GM20431 (cell line): ENCODE measurements around the gene RAMACL.

ENCODE experiments used
- in situ Hi-C: fragments of 300-500 bp; cut with MseI, MboI; formaldehyde crosslinking; loops from one replicate; pipeline ENCODE4 v1.15.0; 2020; ENCODE audit warnings: low sequenced_read_pairs; ENCODE audit not compliant: unreplicated experiment

The RAMACL gene

DNA sequence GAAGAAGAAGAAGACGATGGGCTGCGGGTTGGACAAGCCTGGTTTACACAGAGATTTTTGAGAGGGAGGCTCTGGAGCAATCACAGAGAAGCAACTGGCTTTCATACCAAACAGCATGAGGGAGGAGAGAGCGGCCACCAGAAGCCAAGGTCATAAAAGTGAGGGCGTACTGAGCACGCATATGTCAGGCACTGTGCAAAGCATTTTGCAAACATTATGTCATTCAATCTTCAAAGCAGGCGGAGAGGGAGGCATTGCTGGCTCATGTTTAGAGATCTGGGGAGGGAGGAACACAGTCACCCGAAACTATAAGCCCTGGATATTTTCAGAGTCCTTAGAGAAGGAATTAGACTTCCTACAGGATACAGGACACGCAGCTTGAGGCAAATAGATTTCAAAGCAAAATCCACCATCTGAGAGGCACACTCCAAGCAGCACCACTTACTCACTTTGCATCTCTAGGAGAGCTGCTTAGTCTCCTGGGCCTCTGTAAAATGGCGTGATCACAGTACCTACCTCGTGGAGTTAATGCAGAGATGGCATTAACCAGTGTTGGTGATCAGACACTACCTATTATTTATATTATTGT is 24.6 kb downstream of the RAMACL start:
- in situ Hi-C loops: no loop called here

DNA sequence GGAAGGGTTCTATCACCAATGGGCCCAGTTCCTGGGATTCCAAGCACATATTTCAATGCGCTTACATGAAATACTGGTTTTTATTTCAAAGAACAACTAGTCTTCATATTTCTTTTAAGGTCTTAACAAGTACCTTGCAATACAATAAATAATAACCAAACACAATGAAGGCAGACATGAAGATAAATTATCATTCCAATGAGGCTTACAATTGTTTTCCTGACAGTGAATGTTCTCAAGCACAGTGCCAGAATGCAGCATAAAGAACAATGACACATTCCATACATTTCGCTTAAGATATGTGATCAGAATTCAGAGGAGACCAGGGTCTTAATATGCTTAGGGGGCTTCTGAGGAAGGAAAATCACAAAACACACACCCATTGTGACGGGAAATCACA is 26.3 kb downstream of the RAMACL start:
- in situ Hi-C loops: no loop called here

DNA sequence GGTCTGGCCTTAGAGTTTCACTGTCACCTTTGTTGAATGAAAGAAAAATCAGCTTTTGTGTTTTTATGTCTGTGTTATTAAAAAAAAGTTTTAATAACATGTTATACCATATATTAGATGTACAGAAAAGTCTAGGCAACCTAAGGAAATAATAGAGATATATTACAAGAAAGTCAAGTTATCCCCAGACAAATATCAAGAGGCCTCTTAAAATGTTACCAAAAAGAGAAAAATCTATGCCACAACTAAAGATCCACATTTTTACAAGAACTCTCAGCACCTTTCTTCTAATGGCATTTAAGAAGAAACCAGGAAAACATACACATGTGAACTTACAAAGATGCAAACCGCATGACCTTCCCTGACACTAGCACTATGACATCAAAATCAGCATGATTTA is 26.8 kb downstream of the RAMACL start:
- in situ Hi-C loops: no loop called here

- in situ Hi-C loops: no loop called here
Measured at GRCh38 chr6:166559211-166559610, 27.3 kb downstream of the RAMACL start.

DNA sequence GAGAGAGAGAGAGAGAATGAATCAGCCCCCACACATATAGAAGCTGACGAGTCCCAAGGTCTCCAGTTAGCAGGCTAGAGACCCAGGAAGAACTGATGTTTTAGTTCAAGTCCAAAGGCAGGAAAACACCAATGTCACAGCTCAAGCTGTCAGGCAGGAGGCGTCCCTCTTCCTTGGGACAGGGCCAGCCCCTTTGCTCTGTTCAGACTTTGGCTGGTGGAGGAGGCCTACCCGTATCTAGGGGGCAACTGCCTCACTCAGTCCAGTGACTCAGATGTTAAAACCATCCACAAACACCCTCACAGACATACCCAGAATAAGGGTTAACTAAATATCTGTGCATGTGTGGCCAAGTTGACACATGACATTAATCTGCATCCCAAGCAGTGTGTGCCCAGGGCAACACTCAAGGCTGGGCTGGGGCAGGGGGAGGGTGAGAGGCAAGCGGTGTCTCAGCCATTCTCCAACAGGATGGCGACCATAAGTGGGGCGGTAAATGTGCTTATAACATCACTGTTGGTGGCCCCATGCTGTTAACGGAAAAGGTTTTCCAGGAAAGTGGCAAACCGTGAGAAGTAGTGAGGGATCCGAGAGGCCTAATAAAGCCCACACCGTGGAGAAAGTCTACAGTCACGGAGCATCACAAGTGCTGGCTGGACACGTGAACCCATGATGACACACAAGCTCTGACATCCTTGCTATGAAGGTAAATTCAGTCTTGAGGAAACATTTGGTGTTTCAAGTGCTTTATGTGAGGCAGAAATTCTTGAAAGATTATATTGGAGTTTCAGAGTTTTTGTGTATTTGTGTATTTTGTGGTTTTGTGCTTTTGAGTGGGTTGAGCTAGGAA is 28.1 kb downstream of the RAMACL start:
- in situ Hi-C loops: no loop called here

GRCh38 chr6:166556863-166557322 is 29.6 kb downstream of the RAMACL start:
- in situ Hi-C loops: no loop called here

DNA sequence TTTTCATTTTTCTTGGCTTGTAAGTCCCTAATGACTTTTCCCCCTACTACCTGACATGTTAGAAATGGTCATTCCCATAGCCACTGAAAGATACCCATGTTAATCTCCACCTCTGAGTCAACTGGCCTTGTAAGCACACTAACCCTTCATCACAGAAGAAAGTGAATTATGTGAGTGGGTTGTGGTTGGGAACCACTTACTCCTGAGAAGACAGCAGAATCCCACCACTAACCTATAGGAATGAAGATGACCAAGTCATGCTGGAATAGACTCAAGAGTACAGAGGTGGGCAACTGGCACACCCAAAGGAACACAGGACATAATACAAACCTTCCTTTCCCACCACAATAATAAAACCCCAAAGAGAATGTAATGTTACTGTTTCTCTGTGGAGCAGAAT is 30.1 kb downstream of the RAMACL start:
- in situ Hi-C loops: no loop called here

- in situ Hi-C loops: no loop called here
Measured at GRCh38 chr6:166555086-166555485, 31.4 kb downstream of the RAMACL start.

DNA sequence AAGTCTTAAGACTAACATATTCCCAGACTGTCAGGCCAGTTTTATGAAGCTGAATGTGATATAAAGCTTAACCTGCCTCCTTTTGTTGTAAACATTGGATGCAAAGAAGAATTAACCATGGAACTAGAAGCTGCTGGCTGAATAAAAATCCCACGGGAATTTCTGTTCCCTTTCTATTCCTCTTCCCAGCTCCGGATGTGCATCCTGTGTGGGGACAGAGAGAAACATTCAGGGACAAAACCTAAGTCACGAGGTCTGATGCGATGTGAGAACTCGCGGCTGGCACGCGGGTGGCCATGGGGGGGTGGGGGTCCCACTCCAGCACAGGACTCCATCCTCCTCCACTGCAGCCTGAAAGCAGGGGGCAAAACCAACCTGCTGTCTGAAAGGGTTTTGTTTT is 32.2 kb downstream of the RAMACL start:
- in situ Hi-C loops: no loop called here

DNA sequence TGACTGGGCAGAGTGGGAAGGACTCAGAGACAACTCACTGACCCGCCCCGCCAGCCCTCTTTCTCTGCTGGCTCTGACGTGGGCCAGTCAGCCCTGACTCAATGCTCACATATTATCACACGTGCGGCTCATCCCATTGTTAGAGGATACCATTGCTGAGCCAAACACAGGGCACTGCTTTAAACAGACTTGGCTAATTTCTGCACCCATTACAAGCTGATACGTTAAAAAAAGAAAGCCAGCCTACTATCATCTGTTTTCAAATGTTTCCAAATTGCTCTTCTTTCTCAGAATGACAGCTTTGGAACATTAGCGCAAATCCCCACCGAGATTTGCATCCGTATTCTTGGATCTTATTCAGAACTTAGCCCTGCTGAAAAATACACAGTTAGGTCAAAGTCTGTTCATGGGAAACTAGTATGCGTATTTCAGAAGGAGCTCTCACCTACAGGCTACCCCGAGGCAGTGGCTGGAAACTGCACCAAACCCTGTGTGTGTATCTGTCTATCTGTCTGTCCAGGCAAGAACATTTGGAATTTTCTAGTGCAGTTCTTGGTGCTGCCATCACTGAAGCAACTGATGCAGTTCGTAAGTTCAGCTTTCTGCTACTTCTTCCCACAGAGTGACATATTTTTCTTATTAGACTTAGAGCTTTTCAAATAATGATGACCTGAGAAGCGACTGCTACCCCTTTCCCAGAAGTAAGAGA is 32.8 kb downstream of the RAMACL start:
- in situ Hi-C loops: no loop called here

DNA sequence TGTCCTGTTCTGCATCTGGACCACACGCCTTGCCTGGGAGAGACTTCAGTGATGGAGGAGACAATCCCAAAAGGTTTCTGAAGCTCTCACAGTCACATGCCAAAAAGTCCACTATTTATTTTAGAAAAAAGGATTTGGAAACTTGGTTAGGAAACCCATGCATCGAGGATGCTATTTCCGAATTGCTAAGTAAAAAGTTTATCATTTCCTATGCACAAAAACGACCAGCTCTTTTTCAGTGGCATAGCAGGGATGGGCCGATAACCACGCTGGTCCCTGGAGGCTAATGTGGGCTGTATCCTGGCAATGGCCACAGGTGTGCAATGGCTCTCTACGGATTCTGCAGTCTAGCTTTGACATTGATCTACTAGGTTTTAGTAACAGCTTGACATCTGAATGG is 33.9 kb downstream of the RAMACL start:
- in situ Hi-C loops: no loop called here

DNA sequence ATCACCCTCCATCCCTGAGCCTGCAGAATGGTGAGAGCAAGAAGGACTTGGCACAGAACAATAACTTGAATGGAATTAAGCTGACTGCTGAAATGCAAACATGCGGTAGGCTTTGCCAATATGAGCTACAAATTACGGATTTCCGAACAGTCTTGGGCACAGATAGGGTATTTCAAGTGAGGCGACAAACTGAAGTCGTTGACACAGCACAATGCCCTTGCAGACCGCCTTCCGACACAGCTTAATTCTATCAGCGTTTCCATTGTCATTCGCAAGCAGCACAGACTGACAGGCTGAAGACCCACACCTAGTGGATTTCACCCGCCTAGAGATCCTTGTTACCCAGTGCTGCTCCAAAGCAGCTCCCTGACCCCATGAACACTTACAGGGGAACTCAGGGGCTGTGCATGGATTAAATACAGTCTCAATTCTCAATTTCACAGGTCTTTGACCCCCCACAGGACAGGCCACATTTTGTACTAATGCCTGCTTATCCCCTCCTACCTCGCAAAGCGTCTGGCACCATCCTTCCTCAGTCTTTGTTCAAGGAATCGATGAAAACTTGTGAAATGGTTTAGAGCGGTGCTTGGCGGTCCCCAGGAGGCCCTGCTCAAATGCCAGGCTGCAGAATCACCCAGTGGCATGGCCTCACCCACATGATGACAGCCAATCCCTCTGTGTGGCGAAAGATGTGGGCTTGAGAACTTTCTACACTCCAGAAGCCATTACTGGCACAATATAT is 34.6 kb downstream of the RAMACL start:
- in situ Hi-C loops: no loop called here

- in situ Hi-C loops: no loop called here
Measured at GRCh38 chr6:166546653-166547052, 39.8 kb downstream of the RAMACL start.

DNA sequence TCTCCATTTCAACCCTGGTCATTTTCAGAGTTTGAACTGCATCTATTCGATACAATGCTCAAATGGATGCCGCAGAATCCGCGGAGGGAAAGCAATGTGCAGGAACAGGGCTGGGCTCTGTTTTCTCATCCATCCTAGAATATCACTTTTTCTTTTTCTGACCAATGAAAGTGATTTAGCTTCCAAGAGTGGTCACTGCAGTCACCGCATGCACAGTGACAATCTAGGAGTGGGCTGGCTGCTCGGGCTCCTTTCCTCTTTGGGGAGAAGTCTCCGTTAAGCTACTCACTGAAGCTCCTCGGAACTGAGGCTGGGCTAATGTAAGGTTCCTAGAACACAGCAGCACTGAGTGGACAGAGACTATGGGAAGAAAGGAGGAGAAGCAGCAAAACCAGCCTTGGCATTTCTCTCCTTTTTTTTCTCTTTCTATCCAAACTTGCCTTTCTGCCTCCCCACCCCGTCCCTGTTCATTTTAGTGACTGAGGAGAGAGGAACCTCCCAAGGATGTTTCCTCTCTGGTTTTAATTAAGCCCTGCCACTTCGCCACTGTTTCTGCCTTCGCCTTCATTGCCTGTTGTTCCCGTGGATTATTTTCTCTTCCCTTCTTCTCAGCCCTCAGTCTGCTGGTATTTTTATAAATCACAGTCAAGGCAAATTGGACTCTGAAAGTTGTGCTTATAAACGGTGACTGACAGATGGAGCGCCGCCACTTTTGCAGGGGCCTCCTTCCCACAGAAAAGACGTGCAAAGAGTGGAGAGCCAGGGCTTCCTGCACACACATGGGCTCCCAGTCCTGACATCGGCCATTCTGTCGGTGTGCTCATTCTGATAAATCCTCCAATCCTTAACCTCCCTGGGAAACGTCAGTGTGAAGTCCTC is 41.1 kb downstream of the RAMACL start:
- in situ Hi-C loops: no loop called here

- in situ Hi-C loops: no loop called here
Measured at GRCh38 chr6:166544296-166544605, 42.2 kb downstream of the RAMACL start.

GRCh38 chr6:166543603-166544295 is 42.7 kb downstream of the RAMACL start:
- in situ Hi-C loops: no loop called here

DNA sequence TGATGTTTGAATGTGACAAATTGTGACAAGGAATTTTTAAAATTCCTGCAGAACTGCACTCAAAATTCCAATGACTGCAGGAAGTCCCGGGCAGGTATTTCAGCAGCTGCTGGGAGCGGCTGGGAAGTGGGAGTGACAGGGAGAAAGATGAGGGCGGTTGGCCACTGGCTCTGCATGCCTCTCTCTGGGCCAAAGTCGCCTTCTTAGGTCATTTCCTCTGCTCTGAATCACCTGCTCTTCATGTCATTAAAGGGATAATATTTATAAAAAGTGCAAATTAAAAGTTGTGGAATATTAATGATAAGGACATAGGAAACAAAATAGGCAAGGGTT is 43.9 kb downstream of the RAMACL start:
- in situ Hi-C loops: no loop called here

DNA sequence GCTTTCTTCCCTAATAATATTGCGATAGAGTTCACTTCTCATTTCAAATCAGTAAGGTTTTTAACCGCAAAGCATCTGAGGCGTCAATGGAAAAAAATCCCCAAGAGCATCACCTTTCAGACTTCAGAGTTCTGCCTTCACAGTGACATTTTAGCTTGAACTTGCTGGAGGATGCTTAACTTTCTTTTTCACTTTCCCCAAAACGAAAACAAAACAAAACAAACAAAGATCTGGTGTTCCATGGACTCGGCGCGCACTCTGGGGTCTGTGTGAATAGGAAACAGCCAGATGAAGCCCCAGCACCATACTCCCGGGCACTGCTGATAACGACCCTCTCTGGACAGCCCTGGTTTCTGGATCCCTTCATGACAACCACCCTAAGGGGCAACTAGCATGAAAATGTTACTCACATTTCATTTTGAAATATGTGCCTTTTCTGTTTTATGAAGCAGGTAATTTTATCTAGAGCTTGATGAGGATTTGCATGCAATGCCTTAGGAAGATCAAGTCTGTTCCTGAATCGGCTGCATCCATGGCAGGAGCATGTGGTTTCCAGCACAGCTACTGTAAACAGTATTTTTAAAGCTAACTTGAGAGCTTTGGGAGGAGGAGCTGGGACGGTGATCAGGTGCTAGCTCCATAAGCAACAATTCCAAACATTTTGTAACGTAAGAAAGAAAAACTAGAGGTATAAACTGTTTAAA is 44.5 kb downstream of the RAMACL start:
- in situ Hi-C loops: no loop called here

DNA sequence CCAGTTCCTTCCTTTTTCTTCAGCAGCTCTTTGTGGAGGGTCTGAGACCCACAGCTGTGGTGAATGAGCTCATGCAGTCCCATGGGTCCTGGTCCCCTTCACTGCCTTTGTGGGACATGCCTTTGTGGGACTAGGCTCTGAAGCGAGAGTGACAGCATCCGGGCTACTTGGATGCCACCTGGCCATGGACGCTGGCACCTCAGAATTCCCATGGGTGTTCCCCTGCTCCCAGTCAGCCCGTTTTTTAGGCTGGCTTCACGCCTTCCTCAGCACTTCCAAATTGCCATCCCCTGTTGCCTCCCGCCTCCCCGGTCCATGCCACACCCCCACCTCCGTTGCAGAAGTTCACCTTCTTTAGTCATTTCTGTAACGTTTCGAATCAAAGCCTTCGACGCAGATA is 45.1 kb downstream of the RAMACL start:
- in situ Hi-C loops: no loop called here
